ENCODE measurements around the gene SYT15.
"Not testable (repeated sequence)": the region's sequence is repeated elsewhere in the genome, so short reads cannot be mapped to it uniquely, and the experiment has no call there.

SYT15 gene

GRCh38 chr10:46557319-46558121 lies 21.4 kb upstream of the SYT15 start:
- DNase-seq, result peak in 1 of 2 experiments; percentile 34

DNA sequence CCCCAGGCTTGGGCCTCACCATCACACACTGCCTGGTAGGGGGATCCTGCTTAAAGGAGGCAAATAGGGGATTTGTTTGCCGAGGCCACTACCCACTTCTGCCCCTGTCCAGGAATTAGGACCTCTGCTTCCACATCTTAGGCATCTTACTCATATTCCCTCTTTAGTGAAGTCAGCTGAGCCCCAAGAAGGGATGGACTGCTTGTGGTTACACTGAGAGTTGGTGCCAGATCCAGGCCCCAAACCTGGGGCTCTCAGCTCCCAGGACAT lies 20.9 kb upstream of the SYT15 start:
- no peak for DNase-seq

- no peak for DNase-seq
These were observed 20.3 kb upstream of the SYT15 start for GRCh38 chr10:46558392-46559185.

DNA sequence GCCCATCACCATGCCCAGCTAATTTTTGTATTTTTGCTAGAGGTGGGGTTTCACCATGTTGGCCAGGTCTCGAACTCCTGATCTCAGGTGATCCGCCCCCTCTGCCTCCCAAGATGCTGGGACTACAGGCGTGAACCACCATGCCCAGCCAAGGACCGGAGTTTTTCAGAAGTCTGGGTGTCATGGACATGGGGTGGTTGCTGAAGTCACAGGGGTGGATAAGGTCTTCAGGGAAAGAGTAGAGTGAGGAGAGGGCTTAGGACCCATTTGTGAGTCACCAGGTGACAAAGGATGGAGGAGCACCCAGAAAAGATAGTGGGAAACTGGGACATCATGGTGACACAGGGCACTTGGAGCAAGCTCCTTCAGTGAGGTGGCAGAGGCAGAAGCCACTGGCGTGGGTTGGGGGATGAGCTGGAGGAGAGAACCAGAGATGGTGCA lies 19.7 kb upstream of the SYT15 start:
- no peak for DNase-seq

DNA sequence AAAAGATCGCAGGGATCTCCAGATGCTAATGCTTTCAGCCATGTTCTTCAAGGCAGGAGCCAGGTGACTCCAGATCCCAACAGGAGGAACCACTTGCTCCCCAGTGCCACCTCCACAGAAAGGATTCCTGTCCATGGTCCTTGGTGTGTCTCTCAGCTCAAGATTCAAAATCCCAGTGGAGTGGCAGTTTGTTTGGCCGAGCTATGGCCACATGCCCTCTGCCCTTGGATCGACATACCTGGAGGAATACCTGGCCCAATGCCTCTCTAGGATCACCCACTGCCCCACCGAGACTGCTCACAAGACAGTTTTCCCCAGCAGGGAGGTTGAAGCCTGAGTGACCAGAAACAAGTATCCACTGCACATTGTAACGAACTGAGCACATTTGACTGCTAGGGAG lies 18.5 kb upstream of the SYT15 start:
- no peak for DNase-seq

DNA sequence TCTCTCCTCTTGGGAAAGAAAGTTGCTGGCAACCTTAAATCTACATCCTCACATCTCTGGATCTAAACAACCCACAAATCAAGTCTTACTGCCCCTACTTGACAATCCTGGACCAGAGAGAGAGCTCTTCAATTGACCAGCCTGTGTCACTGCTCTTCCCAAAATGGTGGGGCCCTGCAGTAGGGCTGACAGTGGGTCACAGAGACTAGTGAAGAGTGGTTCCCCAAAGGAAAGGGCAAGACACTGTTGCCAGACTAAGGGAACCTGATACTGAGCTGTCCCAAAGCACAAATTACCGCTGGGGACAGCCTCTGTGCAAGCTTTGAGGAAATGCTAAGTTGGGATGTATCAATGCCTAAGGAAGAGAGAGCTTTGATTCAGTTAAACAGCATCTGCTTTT lies 18.0 kb upstream of the SYT15 start:
- DNase-seq, result no peak

- peak; percentile 8 to 36 for DNase-seq
These were observed 13.2 kb upstream of the SYT15 start for GRCh38 chr10:46565591-46566332.

DNA sequence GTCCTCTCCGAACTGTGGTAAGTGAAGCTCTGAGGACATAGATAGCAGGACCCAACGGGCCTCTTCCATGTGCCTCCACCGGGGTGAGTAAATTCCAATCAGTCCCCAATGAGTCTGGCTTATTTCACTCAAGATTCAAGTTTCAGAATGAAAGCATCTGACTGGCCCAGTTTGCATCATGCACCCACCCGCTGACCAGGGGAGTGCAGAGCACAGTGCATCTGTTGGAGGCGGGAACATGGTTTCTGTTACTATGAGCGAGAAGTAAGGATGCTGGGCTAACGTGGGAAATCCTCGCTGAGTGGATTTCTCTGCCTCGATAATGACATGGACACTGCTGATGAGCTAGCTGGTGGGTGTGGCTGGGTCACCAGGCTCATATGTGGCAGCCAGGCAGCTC lies 11.8 kb upstream of the SYT15 start:
- not testable (repeated sequence) for DNase-seq

DNA sequence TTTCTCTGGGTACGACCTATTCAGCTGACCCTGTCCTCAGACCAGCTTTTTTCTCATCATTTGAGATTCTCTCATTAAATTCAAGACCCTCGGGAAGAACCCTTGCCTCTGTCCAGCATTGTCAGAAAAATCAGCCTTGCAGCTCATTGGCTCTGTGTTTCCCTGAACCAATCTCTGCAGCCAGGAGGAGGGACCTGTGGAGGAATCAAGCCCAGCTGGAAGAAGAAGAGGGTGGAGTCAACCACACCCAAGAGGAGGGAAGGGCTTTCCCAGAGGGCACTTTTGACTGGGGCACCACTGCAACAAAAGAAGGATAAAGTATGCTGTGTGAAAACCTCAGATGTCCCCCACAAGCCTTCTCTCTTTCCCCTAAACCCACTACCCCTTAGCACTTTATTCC lies 8.3 kb upstream of the SYT15 start:
- DNase-seq, result not testable (repeated sequence)

GRCh38 chr10:46572765-46573164 lies 6.2 kb upstream of the SYT15 start:
- DNase-seq, result not testable (repeated sequence)

DNA sequence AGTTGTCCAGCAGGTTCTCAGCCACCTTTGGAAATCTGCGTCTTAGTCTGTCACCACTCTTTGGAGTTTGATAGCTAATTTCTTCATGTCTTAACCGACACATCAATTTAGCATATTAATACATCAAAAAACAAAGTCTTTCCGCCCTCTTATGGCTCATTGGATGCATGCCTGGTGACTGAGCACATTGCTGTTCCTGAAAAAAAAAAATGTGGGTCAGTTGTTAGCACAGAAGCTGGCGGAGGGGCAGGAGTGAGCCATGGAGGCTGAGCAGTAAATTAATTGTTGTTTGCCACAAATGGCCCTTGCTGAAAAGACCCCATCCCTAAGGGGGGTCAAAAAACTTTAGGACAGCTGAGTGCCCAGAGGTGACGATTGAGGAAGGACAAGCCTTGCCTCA lies 5.6 kb upstream of the SYT15 start:
- DNase-seq, result not testable (repeated sequence)

GRCh38 chr10:46573884-46574283 lies 5.0 kb upstream of the SYT15 start:
- not testable (repeated sequence) for DNase-seq

- not testable (repeated sequence) for DNase-seq
These were observed 1.1 kb upstream of the SYT15 start for GRCh38 chr10:46577624-46578473.

DNA sequence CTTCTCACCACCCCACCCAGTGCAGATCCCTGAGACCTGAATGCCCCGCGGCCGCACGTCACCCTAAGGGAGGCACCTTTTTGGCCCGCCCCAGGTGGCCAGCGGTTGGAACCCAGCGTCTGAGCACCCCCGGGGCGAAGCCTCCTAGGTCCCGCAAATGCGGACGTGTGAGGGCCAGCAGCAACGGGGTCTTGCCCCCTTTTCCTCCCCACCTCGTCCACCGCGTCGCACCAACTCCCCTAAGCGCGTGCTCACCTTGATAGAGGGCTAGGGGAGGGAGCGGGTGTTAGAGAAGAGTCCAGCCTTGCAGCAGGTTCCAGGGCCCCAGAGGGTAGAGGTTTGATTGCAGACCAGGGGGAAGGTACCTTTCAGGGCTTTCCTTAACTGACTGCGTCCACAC lies 450 bp downstream of the SYT15 start:
- DNase-seq, result not testable (repeated sequence)

GRCh38 chr10:46581997-46582396 lies 3.1 kb downstream of the SYT15 start:
- DNase-seq, result not testable (repeated sequence)

DNA sequence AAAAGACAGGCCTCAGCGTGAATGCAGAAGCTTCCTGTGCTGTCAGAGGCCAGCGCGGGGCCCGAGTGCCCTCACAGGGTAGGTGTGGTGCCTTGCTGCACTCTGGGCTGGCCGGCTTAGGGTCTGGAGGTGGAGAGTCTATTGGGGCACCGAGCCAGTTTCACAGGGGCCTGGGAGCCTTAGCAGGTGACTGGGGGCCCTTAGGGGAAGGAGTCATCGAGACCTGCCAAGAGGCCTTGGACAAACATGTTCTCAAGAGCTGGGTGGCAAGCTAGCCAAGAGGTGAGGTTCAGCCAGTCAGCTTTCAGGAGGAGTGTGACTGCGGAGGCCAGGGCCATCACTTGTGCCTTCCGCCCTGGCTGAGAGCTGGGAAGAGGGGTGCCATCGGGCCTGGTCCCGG lies 3.6 kb downstream of the SYT15 start:
- not testable (repeated sequence) for DNase-seq

- DNase-seq, result not testable (repeated sequence)
These were observed 5.3 kb downstream of the SYT15 start for GRCh38 chr10:46584196-46584595.

- not testable (repeated sequence) for DNase-seq
These were observed 6.3 kb downstream of the SYT15 start for GRCh38 chr10:46585246-46585645.

DNA sequence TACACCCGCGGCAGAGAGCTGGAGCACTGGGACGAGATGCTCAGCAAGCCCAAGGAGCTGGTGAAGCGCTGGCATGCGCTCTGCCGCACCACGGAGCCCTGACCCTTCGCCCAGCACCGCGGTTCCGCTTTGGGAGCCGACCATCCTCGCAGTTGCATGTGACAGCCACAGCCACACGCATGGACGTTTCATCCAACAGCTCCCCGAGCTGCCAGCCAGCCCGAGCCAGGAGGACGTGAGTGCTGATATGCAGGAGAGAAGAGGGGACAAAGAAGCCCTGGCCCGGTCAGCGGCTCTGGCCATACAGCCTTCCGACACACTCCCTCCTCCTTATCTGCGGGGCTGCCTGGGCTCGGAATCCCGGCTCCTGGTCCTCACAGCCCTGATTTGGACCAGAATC lies 8.6 kb downstream of the SYT15 start:
- DNase-seq, result not testable (repeated sequence)

- DNase-seq, result not testable (repeated sequence)
These were observed 9.3 kb downstream of the SYT15 start for GRCh38 chr10:46588221-46588620.

- DNase-seq, result not testable (repeated sequence)
These were observed 10.7 kb downstream of the SYT15 start for GRCh38 chr10:46589589-46589988.

DNA sequence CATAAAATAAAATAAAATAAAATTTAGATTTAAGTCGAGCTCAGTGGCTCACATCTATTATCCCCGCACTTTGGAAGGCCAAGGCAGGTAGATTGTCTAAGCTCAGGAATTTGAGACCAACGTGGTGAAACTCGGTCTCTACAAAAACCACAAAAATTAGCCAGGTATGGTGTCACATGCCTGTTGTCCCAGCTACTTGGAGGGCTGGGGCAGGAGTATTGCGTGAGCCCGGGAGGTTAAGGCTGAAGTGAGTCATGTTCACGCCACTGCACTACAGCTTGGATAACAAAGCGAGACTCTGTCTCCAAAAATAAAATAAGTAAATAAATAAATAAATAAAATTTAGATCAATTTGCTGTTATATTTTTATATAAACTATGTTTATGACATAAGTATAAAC lies 12.1 kb downstream of the SYT15 start:
- DNase-seq, result not testable (repeated sequence)

Data from NCI-H524 (cell line).